NB4 (cell line): ENCODE results near the gene TDRD1.

ENCODE experiments used
- MYC ChIP-seq: IDR thresholded peaks from 2 replicates; pipeline ENCODE4 v1.6.1; 2011; ENCODE audit warnings: low read depth, low read length
- POLR2A ChIP-seq: IDR thresholded peaks from 2 replicates; pipeline ENCODE4 v1.6.1; 2011; ENCODE audit warnings: mild to moderate bottlenecking; ENCODE audit not compliant: insufficient read length; ENCODE audit errors: extremely low read depth
- TF ChIP-seq, protein P1 (sequence below): IDR thresholded peaks from one replicate; pipeline ENCODE4 v1.5.1; 2012; ENCODE audit warnings: low read depth, low read length
- TF ChIP-seq, protein P2 (sequence below): IDR thresholded peaks from 2 replicates; pipeline ENCODE4 v1.6.1; 2011; ENCODE audit warnings: low read depth, low read length

DNA sequence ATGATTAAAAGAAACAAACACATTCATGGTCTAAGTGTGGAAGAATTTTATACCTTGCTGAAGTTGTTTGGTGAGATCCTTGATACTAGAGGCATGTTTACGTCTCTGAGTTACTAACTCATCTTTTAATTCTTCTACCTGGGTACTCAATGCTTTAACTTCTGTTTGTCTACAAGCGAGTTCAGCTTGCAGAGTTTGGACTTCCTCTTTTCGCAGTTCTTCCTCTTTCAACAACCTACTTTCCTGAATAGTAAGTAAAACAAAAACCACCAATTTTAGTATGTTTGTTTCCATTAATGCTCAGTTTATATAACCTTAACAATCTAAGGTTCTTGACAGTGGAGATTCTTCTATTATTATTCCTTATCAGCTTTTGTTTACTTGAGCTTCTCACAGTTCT is 48.1 kb upstream of the TDRD1 start:
- TF ChIP-seq, protein P1, sequence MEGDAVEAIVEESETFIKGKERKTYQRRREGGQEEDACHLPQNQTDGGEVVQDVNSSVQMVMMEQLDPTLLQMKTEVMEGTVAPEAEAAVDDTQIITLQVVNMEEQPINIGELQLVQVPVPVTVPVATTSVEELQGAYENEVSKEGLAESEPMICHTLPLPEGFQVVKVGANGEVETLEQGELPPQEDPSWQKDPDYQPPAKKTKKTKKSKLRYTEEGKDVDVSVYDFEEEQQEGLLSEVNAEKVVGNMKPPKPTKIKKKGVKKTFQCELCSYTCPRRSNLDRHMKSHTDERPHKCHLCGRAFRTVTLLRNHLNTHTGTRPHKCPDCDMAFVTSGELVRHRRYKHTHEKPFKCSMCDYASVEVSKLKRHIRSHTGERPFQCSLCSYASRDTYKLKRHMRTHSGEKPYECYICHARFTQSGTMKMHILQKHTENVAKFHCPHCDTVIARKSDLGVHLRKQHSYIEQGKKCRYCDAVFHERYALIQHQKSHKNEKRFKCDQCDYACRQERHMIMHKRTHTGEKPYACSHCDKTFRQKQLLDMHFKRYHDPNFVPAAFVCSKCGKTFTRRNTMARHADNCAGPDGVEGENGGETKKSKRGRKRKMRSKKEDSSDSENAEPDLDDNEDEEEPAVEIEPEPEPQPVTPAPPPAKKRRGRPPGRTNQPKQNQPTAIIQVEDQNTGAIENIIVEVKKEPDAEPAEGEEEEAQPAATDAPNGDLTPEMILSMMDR, result no peak
- TF ChIP-seq, protein P2, sequence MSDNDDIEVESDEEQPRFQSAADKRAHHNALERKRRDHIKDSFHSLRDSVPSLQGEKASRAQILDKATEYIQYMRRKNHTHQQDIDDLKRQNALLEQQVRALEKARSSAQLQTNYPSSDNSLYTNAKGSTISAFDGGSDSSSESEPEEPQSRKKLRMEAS, result no peak
- no peak for TF ChIP-seq POLR2A
- no peak for TF ChIP-seq MYC
